Activated gamma-delta T cell (primary cell): ENCODE measurements around the gene FTO.
"Not testable (repeated sequence)": the region's sequence is repeated elsewhere in the genome, so short reads cannot be mapped to it uniquely, and the experiment has no call there.

ENCODE experiments used
- DNase-seq: peaks from one replicate; lab custom pipeline; 2025; lab: John Stamatoyannopoulos, UW

The FTO gene

GRCh38 chr16:53827741-53828140 lies 123.8 kb downstream of the FTO start:
- no peak for DNase-seq

- no peak for DNase-seq
These were observed 125.3 kb downstream of the FTO start for GRCh38 chr16:53829186-53829747.

DNA sequence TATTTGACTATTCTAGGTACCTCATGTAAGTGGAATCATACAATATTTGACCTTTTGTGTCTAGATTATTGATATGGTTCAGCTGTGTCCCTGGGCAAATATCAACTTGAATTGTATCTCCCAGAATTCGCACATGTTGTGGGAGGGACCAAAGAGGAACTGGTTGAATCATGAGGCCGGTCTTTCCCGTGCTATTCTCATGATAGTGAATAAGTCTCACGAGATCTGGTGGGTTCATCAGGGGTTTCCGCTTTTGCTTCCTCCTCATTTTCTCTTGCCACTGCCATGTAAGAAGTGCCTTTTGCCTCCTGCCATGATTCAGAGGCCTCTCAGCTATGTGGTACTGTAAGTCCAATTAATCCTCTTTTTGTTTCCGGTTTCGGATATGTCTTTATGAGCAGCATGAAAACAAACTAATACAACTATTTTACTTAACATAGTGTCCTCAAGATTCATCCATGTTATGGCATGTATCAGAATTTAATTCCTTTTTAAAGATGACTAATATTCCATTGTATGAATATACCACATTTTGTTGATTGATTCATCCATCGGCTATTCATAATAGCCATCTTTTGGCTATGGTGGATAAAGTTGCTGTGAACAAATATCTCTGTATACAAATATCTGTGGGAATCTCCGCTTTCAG lies 129.1 kb downstream of the FTO start:
- no peak for DNase-seq

GRCh38 chr16:53836142-53836541 lies 132.2 kb downstream of the FTO start:
- DNase-seq, result no peak

- no peak for DNase-seq
These were observed 132.7 kb downstream of the FTO start for GRCh38 chr16:53836680-53837079.

DNA sequence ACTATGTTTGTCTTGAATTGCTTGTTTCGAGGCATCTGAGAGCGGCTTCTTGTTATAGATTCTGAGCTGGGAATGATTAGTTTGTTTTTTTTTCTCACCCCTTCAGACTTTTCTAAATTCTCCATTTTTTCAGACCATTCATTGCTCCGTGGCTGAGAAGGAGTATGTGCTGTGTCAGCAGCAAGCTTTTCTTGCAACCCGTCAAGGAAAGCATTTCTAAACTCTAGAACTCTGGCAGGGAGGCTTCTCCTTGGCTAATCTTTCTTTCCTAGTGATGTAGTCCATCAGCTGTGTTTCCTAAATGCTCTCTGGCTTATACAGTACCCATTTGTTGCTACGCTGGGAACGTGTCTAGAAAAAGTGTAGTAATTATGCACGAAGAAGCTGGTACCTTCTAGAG lies 133.5 kb downstream of the FTO start:
- DNase-seq, result no peak

DNA sequence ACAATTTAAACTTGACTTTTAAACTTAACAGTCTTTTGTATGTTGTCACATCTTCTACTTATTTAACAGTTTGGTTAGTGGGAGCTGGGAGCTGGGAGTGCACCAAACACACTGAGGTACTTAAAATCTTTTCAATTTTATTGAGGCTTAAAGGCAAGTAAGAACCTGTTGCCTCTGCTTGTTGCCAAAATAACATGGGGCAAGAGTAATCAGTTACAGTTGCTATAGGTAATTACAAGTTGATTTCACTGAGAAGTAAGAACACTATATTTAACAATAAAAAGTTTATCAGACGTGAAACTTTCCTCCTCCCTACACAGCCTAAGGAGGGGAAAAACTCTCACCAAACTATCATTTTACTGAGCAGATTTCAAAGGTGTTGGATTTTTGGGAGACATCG lies 135.2 kb downstream of the FTO start:
- no peak for DNase-seq

GRCh38 chr16:53840456-53840855 lies 136.5 kb downstream of the FTO start:
- no peak for DNase-seq

- no peak for DNase-seq
These were observed 137.9 kb downstream of the FTO start for GRCh38 chr16:53841884-53842283.

DNA sequence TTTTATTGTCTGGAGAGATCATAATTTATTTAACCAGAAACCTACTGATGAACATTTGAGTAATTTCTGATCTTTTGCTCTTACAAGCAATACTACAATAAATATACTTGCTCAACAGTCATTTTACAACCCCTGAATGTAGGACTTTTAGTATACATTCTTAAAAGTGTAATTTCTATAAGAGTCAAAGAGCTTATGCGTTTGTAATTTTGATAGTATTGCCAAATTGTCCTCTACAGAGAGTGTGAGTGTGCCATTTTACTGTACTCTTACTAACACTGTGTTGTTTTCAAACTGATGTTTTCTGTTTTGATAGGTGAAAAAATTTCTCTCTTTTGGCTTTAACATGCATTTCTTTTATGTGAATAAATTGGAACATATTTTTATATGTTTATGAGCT lies 139.1 kb downstream of the FTO start:
- DNase-seq, result no peak

DNA sequence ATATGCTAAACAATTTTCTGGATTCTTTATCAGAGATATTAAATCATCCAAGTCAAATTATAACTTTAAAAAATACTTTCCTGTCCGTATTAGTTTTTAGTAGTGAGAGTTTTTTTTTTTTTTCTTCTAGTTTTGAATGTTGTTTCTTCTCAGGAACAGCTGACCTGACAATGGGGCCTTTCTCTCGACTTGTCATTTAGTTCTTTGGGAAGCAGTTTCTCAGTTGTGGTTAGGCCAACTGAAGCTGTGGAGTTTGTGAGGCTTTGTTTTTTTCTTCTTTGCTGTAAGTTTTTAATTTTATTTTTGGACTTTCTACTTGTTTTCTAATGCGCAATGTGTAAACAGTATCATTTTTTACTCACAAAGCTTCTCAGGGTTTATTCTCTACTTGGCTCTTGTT lies 140.8 kb downstream of the FTO start:
- no peak for DNase-seq

- not testable (repeated sequence) for DNase-seq
These were observed 142.6 kb downstream of the FTO start for GRCh38 chr16:53846549-53846948.

GRCh38 chr16:53846971-53847370 lies 143.0 kb downstream of the FTO start:
- DNase-seq, result no peak

GRCh38 chr16:53848277-53848942 lies 144.5 kb downstream of the FTO start:
- DNase-seq, result no peak

- DNase-seq, result no peak
These were observed 145.0 kb downstream of the FTO start for GRCh38 chr16:53848950-53849349.

- no peak for DNase-seq
These were observed 145.6 kb downstream of the FTO start for GRCh38 chr16:53849585-53849984.

DNA sequence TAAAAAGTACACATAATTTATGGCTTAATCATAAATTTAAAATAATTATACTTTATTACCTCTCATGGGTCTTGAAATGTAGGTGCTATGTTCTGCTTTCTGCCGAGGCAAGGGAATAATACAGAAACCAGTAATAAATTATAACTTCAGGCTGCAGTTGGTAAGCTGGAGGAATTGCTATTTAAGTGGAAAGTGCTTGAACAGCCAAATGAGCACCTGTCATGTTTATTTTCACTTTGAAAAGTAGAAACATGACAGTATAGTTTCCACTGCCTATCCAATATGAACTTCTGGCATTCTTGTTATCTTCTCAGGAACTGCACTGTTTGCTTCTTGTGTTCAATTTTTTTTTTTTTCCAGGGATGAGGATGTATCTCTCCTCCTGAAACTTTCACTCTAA lies 146.0 kb downstream of the FTO start:
- no peak for DNase-seq

DNA sequence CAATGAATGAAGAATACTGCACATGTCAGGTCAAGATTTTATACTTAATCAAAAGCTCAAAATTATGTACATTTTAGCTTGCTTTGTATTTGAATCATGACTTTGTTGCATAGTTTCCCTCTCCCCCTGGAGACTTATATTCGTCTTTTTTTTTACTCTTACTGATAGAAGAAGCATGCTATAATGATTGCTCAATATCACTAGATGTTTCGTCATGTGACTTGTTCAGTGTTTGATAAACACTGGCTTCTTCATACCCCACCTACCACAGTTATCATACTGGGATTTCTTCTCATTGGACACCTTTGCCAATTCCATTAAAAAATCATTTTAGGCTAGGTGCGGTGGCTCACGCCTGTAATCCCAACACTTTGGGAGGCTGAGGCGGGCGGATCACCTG lies 148.7 kb downstream of the FTO start:
- no peak for DNase-seq

DNA sequence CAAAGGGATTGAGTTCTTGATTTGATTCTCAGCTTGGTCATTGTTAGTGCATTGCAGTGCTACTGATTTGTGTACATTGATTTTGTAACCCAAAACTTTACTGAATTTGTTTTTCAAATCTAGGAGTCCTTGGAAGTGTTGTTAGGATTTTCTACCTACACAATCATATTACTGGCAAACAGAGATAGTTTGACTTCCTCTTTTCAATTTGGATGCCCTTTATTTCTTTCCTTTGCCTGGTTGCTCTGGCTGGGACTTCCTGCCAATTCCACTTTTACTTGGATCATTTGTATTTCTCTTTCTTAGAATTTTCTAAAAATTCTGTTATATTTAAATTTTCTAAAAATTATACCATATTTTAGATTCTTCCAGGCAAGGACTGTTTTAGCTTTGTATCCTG lies 151.1 kb downstream of the FTO start:
- DNase-seq, result no peak

- no peak for DNase-seq
These were observed 151.6 kb downstream of the FTO start for GRCh38 chr16:53855511-53855910.

DNA sequence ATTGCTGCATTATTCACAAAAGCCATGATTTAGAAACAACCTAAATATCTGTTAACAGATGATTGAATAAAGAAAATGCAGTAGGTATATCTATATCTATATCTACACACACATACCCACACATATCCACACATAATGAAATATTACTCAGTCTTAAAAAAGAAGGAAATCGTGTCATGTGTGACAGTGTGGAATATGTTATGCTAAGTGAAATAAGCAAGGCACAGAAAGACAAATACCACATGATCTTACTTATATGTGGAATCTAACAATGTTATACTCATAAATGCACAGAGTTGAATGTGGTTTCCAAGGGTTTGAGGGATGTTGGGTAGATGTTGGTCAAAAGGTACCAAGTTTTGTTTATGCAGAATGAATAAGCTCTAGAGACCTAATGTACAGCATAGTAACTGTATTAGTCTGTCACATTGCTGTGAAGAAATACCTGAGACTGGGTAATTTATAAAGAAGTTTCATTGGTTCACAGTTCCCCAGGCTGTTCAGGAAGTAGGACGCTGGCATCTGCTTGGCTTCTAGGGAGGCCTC lies 156.1 kb downstream of the FTO start:
- no peak for DNase-seq

DNA sequence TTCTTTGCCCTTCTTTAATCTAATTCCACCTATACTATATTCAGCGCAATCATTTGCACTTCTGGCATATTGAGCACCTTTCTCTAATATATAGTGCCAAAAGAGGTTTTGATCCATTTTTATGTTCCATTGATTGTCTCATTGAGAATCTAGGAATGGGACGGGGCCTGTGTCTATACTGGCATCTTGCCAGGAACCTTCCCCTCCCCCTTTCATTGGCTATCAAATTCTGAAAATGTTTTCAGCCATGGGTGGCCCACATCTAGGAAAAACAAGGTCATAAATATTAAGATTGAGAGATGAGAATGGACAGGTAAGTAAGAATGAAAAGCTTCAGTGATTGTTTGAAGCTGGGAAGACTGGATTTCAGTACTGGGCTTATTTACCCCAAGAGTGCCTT lies 159.9 kb downstream of the FTO start:
- no peak for DNase-seq

- DNase-seq, result no peak
These were observed 161.0 kb downstream of the FTO start for GRCh38 chr16:53864819-53865493.
